ENCODE results near the gene TLR2.
A peak's percentile ranks its signal among the peaks of the same experiment; 100 is the strongest.
"Not testable (repeated sequence)": the region's sequence is repeated elsewhere in the genome, so short reads cannot be mapped to it uniquely, and the experiment has no call there.

Gene TLR2

GRCh38 chr4:153661215-153661822 lies 22.8 kb upstream of the TLR2 start:
- no peak for DNase-seq

GRCh38 chr4:153661908-153662307 lies 22.2 kb upstream of the TLR2 start:
- no peak for DNase-seq

DNA sequence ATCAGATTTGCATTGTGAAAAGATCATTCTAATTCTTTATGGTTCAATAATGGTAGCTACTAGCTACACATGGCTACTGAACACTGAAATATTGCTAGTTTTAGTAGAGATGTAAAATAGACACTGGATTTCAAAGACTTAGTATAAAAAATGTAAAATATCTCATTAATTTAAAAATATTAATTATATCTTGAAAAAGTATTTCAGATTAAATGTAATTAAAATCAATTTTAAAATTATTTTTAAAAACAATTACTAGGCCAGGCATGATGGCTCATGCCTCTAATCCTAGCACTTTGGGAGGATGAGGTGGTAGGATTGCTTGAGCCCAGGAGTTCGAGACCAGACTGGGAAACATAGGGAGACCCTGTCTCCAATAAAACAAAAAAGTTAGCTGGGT lies 20.4 kb upstream of the TLR2 start:
- no peak for DNase-seq

DNA sequence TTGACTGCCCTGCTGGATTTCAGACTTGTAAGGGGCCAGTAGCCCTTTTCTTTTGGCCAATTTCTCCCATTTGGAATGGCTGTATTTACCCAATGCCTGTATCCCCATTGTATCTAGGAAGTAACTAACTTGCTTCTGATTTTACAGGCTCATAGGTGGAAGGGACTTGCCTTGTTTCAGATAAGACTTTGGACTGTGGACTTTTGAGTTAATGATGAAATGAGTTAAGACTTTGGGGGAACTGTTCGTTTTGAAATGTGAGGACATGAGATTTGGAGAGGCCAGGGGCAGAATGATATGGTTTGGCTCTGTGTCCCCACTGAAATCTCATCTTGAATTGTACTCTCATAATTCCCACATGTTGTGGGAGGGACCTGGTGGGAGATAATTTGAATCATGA lies 17.6 kb upstream of the TLR2 start:
- not testable (repeated sequence) for DNase-seq

DNA sequence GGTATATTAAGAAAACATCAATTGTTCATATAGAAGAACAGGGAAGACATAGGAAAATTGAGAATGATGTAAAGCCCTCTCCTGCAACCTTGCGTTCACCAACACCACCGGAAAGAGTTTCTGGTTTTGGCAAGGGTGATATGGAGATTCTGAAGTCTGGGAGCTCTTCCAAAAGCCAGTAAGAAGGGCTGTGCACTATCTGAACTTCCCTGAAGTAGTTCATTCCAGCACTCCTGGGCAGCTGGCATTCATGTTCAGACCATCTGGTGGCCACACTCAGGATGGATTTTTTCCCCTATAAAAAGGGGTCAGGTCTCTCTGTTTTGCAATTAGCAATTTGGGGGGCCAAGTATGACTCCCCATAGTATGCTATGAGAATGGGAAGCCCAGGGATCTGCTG lies 15.4 kb upstream of the TLR2 start:
- no peak for DNase-seq

- DNase-seq = no peak
Observed at GRCh38 chr4:153669838-153670237, 14.2 kb upstream of the TLR2 start.

DNA sequence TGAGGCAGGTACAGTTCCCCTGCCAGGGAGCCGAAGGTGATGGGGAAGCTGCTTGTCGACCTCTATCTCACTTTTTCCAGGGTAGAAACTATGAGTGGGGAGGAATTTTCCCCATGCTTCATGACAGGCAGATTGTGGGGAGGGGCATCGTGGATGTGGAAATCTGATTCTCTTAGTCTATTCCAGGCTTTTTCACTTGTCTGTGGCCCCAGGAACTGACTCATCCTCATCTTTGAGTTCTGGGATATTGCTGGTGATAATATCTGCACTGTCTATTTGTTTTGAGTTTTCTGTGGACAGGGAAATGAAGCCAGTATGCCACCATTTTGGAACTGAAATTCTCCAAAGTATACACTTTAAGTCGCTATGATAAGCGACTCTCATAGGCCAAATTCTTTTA lies 7.6 kb upstream of the TLR2 start:
- DNase-seq = no peak

GRCh38 chr4:153676984-153677383 lies 7.1 kb upstream of the TLR2 start:
- DNase-seq = no peak

DNA sequence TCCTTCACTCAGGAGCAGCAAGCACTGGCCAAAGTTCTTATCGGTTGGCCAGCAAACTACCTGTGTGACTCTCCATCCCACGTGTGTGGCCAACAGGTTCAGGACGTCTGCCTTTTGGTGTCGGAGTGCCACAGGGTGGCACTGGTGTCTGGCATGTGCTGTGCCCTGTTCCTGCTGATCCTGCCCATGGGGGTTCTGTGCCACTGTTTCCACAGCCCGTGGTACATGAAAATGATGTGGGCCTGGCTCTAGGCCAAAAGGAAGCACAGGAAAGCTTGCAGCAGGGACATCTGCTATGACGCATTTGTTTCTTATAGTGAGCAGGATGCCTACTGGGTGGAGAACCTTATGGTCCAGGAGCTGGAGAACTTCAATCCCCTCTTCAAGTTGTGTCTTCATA lies 4.6 kb upstream of the TLR2 start:
- peak; percentile 47 for DNase-seq

GRCh38 chr4:153683763-153684181 lies 308 bp upstream of the TLR2 start:
- no peak for DNase-seq

GRCh38 chr4:153684971-153685371 lies 891 bp downstream of the TLR2 start:
- no peak for DNase-seq

DNA sequence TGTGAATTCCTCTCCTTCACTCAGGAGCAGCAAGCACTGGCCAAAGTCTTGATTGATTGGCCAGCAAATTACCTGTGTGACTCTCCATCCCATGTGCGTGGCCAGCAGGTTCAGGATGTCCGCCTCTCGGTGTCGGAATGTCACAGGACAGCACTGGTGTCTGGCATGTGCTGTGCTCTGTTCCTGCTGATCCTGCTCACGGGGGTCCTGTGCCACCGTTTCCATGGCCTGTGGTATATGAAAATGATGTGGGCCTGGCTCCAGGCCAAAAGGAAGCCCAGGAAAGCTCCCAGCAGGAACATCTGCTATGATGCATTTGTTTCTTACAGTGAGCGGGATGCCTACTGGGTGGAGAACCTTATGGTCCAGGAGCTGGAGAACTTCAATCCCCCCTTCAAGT lies 20.4 kb downstream of the TLR2 start:
- DNase-seq = no peak

- no peak for DNase-seq
Observed at GRCh38 chr4:153705743-153706468, 21.8 kb downstream of the TLR2 start.

DNA sequence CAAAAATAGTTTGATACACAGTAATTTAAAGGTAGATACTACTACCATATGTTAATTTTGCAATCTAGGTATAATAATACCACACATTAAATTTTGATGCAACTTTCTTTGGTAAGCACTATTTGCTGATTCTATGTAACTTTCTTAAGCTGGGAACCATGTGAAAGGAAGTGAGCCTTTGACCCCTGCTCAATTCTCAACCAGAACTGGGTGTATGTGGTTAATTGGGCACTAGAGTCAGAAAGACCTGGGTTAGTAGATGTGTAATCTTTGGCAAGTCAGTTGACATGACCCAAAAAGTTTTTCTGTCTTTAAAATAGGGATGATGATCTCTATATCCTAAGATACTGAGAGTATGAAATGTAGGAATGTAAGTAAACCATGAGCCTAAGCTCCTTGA lies 22.4 kb downstream of the TLR2 start:
- DNase-seq = no peak

- no peak for DNase-seq
Observed at GRCh38 chr4:153710681-153711080, 26.6 kb downstream of the TLR2 start.

DNA sequence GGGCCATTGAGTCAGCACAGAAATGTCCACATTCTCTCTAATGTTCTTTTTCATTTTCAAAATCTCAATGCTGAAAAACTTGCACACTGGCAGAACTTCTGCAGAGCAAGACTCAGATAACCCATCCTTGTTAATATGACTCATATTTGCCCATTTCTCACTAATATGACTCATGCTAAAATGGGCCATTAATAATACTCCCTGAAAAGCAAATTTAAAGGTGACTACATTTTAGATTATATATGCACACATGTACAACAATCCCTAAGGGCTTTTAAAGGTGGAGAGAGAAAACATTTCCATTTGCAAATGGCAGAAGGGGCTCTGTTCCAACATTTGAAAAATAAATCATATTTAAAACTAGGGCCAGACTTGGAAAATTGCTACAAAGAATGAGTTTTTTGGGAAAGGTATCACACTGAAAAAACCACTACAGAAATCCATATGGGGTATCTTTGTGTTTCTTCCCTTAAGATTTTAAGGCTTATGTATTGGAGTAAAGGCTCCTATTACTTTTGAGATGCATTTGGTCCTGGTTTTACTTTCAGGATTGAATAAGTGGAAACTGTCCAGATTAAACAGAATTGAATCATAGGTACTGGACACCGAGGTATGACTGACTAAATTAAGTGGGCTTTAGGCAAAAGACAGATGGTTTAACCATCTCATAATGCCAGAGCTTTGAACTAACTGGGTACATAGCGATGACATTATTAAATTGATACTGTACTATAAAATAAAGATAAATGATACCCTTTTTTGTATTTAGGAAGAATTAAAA lies 30.0 kb downstream of the TLR2 start:
- no peak for DNase-seq

GRCh38 chr4:153722036-153722435 lies 38.0 kb downstream of the TLR2 start:
- DNase-seq = no peak

DNA sequence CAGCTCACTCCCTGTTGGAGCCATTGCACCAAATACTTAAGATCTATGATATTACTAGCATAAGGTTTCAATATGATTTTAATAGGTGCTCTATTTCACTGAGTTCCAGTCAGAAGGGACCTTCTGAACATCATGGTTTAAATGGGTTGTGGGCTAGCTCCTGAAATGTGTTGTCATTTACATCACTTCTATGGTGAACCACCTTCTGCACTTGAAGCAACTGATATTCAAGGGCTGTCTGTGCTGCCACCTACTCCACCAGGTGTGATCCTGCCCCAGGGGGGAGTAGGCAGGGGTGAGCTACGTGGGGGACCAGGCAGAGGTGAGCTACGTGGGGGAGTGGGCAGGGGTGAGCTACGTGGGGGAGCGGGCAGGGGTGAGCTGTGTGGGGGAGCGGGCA lies 40.5 kb downstream of the TLR2 start:
- no peak for DNase-seq

DNA sequence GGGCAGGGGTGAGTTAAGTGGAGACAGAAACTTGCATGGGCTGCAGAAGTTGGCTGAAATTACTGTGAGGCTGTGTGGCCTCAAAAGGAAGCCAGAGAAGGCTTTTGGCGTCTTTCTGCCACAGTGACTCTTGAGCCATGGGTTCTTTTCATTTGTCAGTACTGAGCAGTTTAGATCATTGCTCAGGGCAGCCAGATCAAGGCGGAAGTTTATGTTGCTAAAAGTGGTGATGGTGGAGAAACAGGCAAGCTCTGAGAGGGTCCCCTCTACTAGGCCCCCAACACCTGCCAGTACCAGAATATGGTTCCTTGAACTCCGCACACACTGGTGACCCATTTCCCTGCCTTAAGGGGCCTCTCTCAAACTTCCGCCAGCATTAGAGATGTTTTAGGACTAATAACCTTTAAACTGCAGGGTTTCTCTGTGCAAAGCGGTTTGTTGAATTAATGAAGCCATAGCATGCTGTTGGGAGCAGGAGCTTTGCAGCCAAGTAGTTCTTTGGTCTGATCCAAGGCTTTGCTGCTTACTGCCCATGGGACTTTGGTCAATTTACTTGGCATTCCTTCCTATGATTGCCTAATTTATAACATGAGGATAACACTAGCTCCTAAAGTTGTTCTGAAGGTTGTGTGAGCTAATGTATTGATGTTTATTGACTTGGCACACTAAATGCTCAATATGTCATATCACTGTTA lies 41.2 kb downstream of the TLR2 start:
- no peak for DNase-seq

GRCh38 chr4:153725831-153726154 lies 41.7 kb downstream of the TLR2 start:
- DNase-seq = no peak

DNA sequence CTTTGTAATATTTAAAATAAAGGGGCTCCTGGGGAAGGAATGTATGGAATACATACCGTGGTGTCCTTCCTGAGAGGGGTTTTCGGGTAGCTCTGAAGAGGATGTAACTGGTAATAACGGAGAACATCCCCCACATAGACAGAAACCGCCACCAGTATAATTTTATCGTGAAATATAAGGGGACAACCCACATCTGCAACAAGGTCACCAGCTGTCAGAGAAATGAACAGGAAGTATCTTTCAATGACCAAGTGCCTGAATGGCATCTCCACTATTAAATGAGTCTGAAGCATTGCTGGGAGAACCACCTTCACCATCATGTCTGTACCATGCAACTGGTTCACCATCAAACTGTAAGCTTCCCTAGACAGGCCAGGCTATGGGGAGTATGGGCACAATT lies 44.1 kb downstream of the TLR2 start:
- no peak for DNase-seq

DNA sequence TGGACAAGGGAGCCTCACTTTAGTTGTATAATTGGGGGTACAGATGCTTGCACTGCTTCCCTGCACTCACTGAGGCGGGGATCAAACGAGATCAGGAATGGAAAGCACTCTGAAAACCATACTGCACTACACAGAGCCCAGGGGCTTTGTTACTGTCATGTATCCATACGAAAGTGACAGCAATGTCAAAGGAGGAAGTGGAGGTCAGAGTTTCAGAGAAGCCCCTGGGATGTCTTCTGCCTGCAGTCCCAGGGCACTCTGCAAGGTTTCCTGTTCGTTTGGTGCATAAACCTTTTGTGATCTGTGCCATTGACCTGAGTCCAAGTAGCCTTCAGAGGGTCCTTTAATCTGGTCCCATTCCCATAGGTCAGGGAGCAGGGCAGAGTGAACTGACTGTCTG lies 44.6 kb downstream of the TLR2 start:
- DNase-seq = no peak

- DNase-seq = no peak
Observed at GRCh38 chr4:153729895-153730294, 45.8 kb downstream of the TLR2 start.

- DNase-seq = no peak
Observed at GRCh38 chr4:153731239-153731638, 47.2 kb downstream of the TLR2 start.
